Measurements from ENCODE around the gene BAZ2A.
"Not testable (repeated sequence)": the region's sequence is repeated elsewhere in the genome, so short reads cannot be mapped to it uniquely, and the experiment has no call there.

Gene BAZ2A

GRCh38 chr12:56589783-56590182 lies 40.3 kb downstream of the BAZ2A start:
- no peaks in the 10 kb centered on the region for H3K9me3 Mint-ChIP-seq

GRCh38 chr12:56585098-56585497 lies 45.0 kb downstream of the BAZ2A start:
- Mint-ChIP-seq H3K27me3 (ENCODE audit: low read depth) (no peaks in the 10 kb centered on the region), H3K4me1 (no peaks in the 10 kb centered on the region), H3K9me3 (no peaks in the 10 kb centered on the region), H3K27ac (no peak overlapping the region), H3K36me3 (ENCODE audit: low read depth) (peaks cover 38% of the 10 kb centered on the region), H3K4me3 (no peak overlapping the region)
- TF ChIP-seq CTCF (IDR thresholded peaks at IDR 0.05; ENCODE audit: unreplicated experiment in 3 of 3), result no peak

More at GRCh38 chr12:56589783-56590182, 40.3 kb downstream of the BAZ2A start:
- H3K27me3 Mint-ChIP-seq (ENCODE audit: low read depth), result no peaks in the 10 kb centered on the region
- H3K27ac Mint-ChIP-seq, result no peak overlapping the region
- peaks cover 38% of the 10 kb centered on the region for H3K36me3 Mint-ChIP-seq (ENCODE audit: low read depth)
- no peak for TF ChIP-seq CTCF (IDR thresholded peaks at IDR 0.05; ENCODE audit: unreplicated experiment in 3 of 3)
- H3K4me3 Mint-ChIP-seq, result no peak overlapping the region
- H3K4me1 Mint-ChIP-seq, result peaks cover 24% of the 10 kb centered on the region

GRCh38 chr12:56581418-56582145 lies 48.5 kb downstream of the BAZ2A start:
- Mint-ChIP-seq H3K27me3 (ENCODE audit: low read depth) (no peaks in the 10 kb centered on the region), H3K9me3 (no peaks in the 10 kb centered on the region), H3K4me1 (no peaks in the 10 kb centered on the region), H3K27ac (no peak overlapping the region), H3K36me3 (ENCODE audit: low read depth) (peaks cover 17% of the 10 kb centered on the region), H3K4me3 (no peak overlapping the region)
- no peak for TF ChIP-seq CTCF (IDR thresholded peaks at IDR 0.05; ENCODE audit: unreplicated experiment in 3 of 3)

GRCh38 chr12:56578983-56579546 lies 51.1 kb downstream of the BAZ2A start:
- H3K9me3 Mint-ChIP-seq, result no peaks in the 10 kb centered on the region
- H3K27ac Mint-ChIP-seq, result no peak overlapping the region
- H3K27me3 Mint-ChIP-seq (ENCODE audit: low read depth), result no peaks in the 10 kb centered on the region
- no peak overlapping the region for H3K4me3 Mint-ChIP-seq
- TF ChIP-seq CTCF (IDR thresholded peaks at IDR 0.05; ENCODE audit: unreplicated experiment in 3 of 3), result no peak
- no peaks in the 10 kb centered on the region for H3K4me1 Mint-ChIP-seq
- peaks cover 11% of the 10 kb centered on the region for H3K36me3 Mint-ChIP-seq (ENCODE audit: low read depth)

- not testable (repeated sequence) for H3K27me3 Mint-ChIP-seq (ENCODE audit: low read depth)
These were observed 52.9 kb downstream of the BAZ2A start for GRCh38 chr12:56577248-56577647.

GRCh38 chr12:56574210-56574609 lies 55.9 kb downstream of the BAZ2A start:
- H3K27me3 Mint-ChIP-seq (ENCODE audit: low read depth), result no peaks in the 10 kb centered on the region
- TF ChIP-seq CTCF (IDR thresholded peaks at IDR 0.05; ENCODE audit: unreplicated experiment in 3 of 3), result no peak
- peaks cover 21% of the 10 kb centered on the region for H3K4me1 Mint-ChIP-seq

More at GRCh38 chr12:56577248-56577647, 52.9 kb downstream of the BAZ2A start:
- not testable (repeated sequence) for H3K4me3 Mint-ChIP-seq, H3K9me3 Mint-ChIP-seq, H3K4me1 Mint-ChIP-seq, H3K27ac Mint-ChIP-seq
- H3K36me3 Mint-ChIP-seq (ENCODE audit: low read depth), result peaks cover 15% of the 10 kb centered on the region

More at GRCh38 chr12:56574210-56574609, 55.9 kb downstream of the BAZ2A start:
- H3K4me3 Mint-ChIP-seq, result no peak overlapping the region
- H3K9me3 Mint-ChIP-seq, result no peaks in the 10 kb centered on the region
- H3K27ac Mint-ChIP-seq, result no peak overlapping the region
- H3K36me3 Mint-ChIP-seq (ENCODE audit: low read depth), result peaks cover 27% of the 10 kb centered on the region

Measured in nephron (organoid).